ENCODE results near the gene PSMB8.

Gene PSMB8

DNA sequence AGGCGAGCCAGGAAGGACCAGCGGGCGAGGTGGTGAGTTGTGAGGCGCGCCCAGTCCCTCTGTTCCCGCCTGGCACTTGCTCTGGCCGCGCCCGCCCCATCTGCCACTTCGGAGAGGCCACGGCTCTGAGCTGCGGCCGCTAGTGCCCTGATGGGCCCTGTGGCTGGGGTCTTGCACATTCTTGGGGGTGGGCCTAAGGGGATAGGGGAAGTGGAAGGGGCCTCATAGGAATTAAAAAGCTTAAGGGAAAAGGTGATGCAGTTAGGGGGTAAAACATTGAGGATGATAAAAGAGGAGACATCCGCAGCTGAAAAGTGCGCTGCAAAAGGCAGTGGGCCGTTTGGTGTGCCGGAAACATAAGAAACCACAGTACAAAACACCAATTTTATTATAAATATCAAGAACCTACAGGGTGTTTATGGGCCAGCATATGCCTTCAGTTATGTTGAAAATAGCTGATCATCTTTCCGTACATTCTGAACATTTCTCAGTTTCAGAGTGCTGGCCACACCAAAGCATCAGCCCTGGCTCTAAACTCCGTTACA is 1.1 kb upstream of the PSMB8 start:
- DNase-seq (ENCODE audit: low read depth), result no peak
- peak overlapping the region; percentile 76 for H3K4me3 ChIP-seq (ENCODE audit: low read depth, low read length)
- TF ChIP-seq, protein P1, sequence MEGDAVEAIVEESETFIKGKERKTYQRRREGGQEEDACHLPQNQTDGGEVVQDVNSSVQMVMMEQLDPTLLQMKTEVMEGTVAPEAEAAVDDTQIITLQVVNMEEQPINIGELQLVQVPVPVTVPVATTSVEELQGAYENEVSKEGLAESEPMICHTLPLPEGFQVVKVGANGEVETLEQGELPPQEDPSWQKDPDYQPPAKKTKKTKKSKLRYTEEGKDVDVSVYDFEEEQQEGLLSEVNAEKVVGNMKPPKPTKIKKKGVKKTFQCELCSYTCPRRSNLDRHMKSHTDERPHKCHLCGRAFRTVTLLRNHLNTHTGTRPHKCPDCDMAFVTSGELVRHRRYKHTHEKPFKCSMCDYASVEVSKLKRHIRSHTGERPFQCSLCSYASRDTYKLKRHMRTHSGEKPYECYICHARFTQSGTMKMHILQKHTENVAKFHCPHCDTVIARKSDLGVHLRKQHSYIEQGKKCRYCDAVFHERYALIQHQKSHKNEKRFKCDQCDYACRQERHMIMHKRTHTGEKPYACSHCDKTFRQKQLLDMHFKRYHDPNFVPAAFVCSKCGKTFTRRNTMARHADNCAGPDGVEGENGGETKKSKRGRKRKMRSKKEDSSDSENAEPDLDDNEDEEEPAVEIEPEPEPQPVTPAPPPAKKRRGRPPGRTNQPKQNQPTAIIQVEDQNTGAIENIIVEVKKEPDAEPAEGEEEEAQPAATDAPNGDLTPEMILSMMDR (IDR thresholded peaks at IDR 0.05; ENCODE audit: low read depth, low read length, missing control alignments), result no peak

DNA sequence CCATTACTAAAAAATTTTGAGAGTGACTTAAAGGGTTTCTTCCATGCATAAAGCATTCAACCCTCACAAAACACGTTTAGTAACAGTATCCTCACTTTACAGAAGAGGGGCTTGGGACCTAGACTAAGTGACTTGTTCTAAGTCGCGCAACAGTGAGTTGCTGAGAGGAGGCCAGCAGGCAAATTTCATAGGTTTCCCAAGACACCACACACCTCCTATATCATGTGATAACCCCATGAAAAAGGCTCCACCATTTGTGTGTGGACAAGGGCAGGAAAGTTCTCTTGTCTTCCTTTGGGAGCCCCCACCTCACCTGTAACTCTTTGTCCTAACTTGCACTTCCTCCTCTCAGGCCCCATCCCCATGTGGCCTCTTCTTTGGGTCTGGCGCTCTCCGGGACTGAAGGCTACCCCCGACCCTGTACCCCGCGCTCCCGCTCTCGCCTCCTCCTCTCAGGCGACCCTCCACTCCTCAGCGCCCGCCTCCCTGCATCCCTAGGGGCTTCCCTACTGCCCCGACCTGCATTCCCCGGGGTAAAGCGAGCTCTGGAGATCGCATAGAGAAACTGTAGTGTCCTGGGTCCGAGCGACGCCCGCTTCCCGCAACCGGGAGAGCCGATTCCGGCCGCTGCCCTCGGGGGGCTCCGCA is 392 bp downstream of the PSMB8 start:
- TF ChIP-seq, protein P1 (IDR thresholded peaks at IDR 0.05; ENCODE audit: low read depth, low read length, missing control alignments), result no peak
- H3K4me3 ChIP-seq (ENCODE audit: low read depth, low read length), result peak overlapping the region; percentile 76
- DNase-seq (ENCODE audit: low read depth), result no peak

DNA sequence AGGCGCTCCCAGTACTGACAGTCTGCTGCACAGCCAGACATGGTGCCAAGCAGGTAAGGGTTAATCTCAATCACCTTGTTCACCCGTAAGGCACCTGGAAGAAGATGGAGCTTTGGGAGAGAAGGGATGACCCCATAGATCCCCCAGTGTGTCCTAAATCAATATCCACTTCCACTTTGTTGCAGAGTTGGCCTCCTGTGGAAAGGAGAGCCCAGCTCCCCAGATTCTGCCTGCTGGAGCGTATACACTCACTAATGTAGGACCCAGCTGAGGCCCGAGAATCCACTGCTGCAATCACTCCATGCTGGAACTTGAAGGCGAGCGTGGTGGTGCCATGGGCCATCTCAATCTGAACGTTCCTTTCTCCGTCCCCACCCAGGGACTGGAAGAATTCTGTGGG is 1.2 kb downstream of the PSMB8 start:
- TF ChIP-seq, protein P1 (IDR thresholded peaks at IDR 0.05; ENCODE audit: low read depth, low read length, missing control alignments), result no peak
- peak overlapping the region; percentile 76 for H3K4me3 ChIP-seq (ENCODE audit: low read depth, low read length)
- no peak for DNase-seq (ENCODE audit: low read depth)

DNA sequence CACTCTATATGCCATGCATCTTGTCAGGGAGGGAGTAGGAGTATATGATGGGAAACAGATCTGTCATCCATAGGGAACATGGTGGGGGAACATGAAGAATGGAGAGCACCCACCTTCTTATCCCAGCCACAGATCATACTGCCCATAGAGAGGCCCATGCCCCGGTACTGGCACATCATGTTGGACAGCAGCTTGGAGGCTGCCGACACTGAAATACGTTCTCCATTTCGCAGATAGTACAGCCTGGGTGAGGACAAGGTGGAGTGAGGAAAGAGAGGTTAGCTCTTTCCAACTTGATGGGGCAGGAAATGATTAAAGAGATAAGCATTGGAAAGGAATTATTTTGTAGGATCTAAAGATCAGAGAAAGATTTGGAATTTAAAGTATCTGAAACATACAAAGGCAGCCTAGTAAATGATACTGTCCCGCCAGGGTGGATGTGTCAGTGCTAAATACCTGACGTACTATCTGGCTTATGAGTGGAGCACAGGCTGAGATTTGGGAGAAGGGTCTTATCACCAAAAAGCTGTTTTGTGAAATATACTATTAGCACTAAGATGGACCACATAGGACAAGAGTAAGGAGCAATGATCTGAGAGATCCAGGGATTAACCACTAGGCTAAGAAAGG is 1.7 kb downstream of the PSMB8 start:
- H3K4me3 ChIP-seq (ENCODE audit: low read depth, low read length), result peak overlapping the region; percentile 76
- TF ChIP-seq, protein P1 (IDR thresholded peaks at IDR 0.05; ENCODE audit: low read depth, low read length, missing control alignments), result no peak
- no peak for DNase-seq (ENCODE audit: low read depth)

DNA sequence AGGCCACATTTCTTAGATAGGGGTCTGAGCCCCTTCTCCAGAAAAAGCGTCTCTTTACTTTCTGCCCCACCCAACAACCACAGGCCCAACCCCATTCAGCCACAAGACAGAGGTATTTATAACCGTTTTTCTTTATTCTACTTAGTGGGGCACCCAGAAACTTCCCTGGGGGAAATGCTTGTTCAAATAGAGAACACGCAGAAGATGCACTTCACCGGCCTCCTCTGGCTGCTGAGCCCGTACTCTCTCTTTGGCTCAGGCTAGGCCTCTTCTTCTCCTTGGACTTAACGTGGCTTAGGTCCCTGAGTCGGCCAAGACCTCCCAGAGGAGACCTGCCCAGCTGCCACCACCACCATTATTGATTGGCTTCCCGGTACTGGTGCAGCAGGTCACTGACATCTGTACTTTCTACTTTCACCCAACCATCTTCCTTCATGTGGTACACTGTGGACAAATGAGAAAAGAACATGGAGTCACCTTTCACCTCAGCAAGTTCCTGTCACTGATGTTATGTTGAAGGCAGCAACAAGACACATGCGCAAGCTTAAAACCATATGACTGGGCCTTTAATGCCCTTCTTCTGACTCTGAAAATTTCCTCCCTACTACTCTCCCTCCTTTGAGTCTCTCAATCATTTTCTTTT is 3.1 kb downstream of the PSMB8 start:
- DNase-seq (ENCODE audit: low read depth), result no peak
- no peak overlapping the region; the same call in 1 of the 2 replicates for H3K4me3 ChIP-seq (ENCODE audit: low read depth, low read length)
- TF ChIP-seq, protein P1 (IDR thresholded peaks at IDR 0.05; ENCODE audit: low read depth, low read length, missing control alignments), result no peak

DNA sequence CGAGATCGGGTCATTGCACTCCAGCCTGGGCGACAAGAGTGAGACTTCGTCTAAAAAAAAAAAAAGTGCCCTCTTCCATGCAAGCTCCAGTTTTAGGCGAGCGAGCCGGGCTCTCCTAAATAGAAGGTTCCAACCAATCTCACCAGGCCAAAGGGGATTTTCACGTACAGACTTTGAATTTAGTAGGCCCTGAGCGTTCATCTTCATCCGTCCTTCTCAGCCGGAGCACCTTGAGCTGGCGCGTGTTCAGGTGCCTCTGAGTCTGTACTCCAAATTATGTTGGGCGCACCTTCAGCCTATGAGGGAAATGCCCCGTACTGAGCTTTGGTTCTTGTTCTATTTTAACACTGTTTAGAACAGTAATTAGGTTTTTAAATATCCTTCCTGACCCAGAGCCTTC is 4.5 kb downstream of the PSMB8 start:
- no peak for DNase-seq (ENCODE audit: low read depth)
- H3K4me3 ChIP-seq (ENCODE audit: low read depth, low read length), result no peak overlapping the region
- TF ChIP-seq, protein P1 (IDR thresholded peaks at IDR 0.05; ENCODE audit: low read depth, low read length, missing control alignments), result no peak
